Measurements from ENCODE around the gene REV3L.

DNA sequence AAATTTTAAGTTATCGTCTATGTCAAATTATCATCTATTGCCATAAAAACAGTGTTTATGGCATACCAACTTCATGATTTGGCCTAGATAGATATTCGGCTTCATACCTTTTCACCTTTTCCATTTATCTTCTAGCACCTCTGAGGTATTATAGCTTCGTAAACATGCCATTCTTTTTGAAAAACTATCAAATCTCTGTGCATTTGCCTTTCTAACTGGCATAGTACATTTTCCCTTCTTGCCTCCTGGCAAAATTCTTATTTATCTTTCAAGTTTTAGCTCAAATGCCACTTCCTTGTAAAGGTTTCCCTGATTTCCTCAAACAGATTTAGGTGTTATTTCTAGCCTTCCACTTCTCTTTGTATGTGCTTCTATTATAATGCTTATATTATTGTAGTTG lies 7.0 kb upstream of the REV3L start:
- no peak for TF ChIP-seq EP300 (IDR thresholded peaks at IDR 0.05)
- no peak for TF ChIP-seq POLR2A (IDR thresholded peaks at IDR 0.05)
- TF ChIP-seq, protein P1, sequence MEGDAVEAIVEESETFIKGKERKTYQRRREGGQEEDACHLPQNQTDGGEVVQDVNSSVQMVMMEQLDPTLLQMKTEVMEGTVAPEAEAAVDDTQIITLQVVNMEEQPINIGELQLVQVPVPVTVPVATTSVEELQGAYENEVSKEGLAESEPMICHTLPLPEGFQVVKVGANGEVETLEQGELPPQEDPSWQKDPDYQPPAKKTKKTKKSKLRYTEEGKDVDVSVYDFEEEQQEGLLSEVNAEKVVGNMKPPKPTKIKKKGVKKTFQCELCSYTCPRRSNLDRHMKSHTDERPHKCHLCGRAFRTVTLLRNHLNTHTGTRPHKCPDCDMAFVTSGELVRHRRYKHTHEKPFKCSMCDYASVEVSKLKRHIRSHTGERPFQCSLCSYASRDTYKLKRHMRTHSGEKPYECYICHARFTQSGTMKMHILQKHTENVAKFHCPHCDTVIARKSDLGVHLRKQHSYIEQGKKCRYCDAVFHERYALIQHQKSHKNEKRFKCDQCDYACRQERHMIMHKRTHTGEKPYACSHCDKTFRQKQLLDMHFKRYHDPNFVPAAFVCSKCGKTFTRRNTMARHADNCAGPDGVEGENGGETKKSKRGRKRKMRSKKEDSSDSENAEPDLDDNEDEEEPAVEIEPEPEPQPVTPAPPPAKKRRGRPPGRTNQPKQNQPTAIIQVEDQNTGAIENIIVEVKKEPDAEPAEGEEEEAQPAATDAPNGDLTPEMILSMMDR (IDR thresholded peaks at IDR 0.05): no peak
